CD4-positive, alpha-beta memory T cell (primary cell): ENCODE data around the gene VPS13C. TPM values are rescaled to one million over a fixed set of nuclear protein-coding genes. Genes with fewer than 3 reads are reported as not detected.
A peak's percentile ranks its signal among the peaks of the same experiment; 100 is the strongest.
"Not testable (repeated sequence)": the region's sequence is repeated elsewhere in the genome, so short reads cannot be mapped to it uniquely, and the experiment has no call there.

Experiments
- CTCF ChIA-PET: fragments of 350-600 bp; sonication (Branson Sonifier 250); formaldehyde crosslinking; loops from one replicate; lab custom pipeline; 2021; ENCODE audit warnings: inconsistent platforms; ENCODE audit not compliant: partially characterized antibody; lab: Charles Lee
- POLR2A ChIA-PET: fragments of 350-600 bp; sonication (Branson Sonifier 250); formaldehyde crosslinking; loops from one replicate; lab custom pipeline; 2021; ENCODE audit not compliant: partially characterized antibody; lab: Charles Lee
- DNase-seq, 5 donors: peaks; one replicate each; pipeline versions ENCODE4 v3.0.0 to v3.0.0-alpha.2; 2020 to 2022; ENCODE audit warnings: mixed read lengths in 1 of 5
- H3K27ac ChIP-seq: one replicate; pipeline ENCODE4 v1.7.0; 2013; ENCODE audit warnings: low read depth, low read length
- H3K27me3 ChIP-seq: 2 replicates; pipeline ENCODE4 v1.7.0; 2013; ENCODE audit warnings: mild to moderate bottlenecking, low read length, moderate library complexity; ENCODE audit not compliant: insufficient read depth
- H3K36me3 ChIP-seq: 2 replicates; pipeline ENCODE4 v1.7.0; 2013; ENCODE audit warnings: mild to moderate bottlenecking, low read length, moderate library complexity; ENCODE audit not compliant: insufficient read depth
- H3K4me1 ChIP-seq: 2 replicates; pipeline ENCODE4 v1.7.0; 2013; ENCODE audit warnings: mild to moderate bottlenecking, low read length, moderate library complexity; ENCODE audit not compliant: insufficient read depth
- H3K4me3 ChIP-seq, 2 donors: one replicate each; pipeline ENCODE4 v1.7.0; 2013; ENCODE audit warnings: low read length in 2 of 2, mild to moderate bottlenecking in 1 of 2
- H3K9me3 ChIP-seq, 2 donors: one replicate each; pipeline ENCODE4 v1.7.0; 2013; ENCODE audit warnings: low read length in 2 of 2, control low read depth in 1 of 2; ENCODE audit not compliant: control insufficient read depth in 1 of 2
- H3K27ac Mint-ChIP-seq, 7 donors: one replicate each; pipeline ENCODE4 v1.8.0; 2020 to 2021; ENCODE audit warnings: mixed read lengths in 7 of 7, mild to moderate bottlenecking in 6 of 7, inconsistent platforms in 3 of 7, moderate library complexity in 3 of 7
- H3K27me3 Mint-ChIP-seq, 2 donors: one replicate each; pipeline ENCODE4 v1.8.0; 2020 to 2021; ENCODE audit warnings: mixed read lengths in 2 of 2
- H3K36me3 Mint-ChIP-seq, 2 donors: one replicate each; pipeline ENCODE4 v1.8.0; 2020 to 2021; ENCODE audit warnings: mixed read lengths in 2 of 2, inconsistent platforms in 1 of 2, mild to moderate bottlenecking in 1 of 2
- H3K4me1 Mint-ChIP-seq, 4 donors: one replicate each; pipeline ENCODE4 v1.8.0; 2020 to 2021; ENCODE audit warnings: mixed read lengths in 4 of 4, mild to moderate bottlenecking in 1 of 4
- H3K4me3 Mint-ChIP-seq, 8 donors: one replicate each; pipeline ENCODE4 v1.8.0; 2020 to 2021; ENCODE audit warnings: mixed read lengths in 8 of 8, mild to moderate bottlenecking in 7 of 8, moderate library complexity in 6 of 8, inconsistent platforms in 3 of 8
- H3K9me3 Mint-ChIP-seq, 8 donors: one replicate each; pipeline ENCODE4 v1.8.0; 2020 to 2021; ENCODE audit warnings: mixed read lengths in 8 of 8, mild to moderate bottlenecking in 5 of 8, inconsistent platforms in 3 of 8, moderate library complexity in 1 of 8
- intact Hi-C: fragments of 100-400 bp; cut with micrococcal nuclease; formaldehyde crosslinking; loops from one replicate; pipeline ENCODE4 v1.15.1; 2023
- polyA plus RNA-seq, 2 donors: library from polyadenylated mRNA; unstranded; fragments of 300-500 nt; fragmentation: Illumina TruSeq; gene quantifications; one replicate each; pipeline ENCODE4 v1.2.3, GENCODE V29; 2021
- total RNA-seq, 2 experiments: library from RNA; stranded (reverse); gene quantifications; one replicate each; pipeline ENCODE4 v1.2.3, GENCODE V29; 2021

VPS13C gene
- total and polyA plus RNA-seq, 4 experiments from 2014 or later: 10.6 to 148 (median 82.3) TPM

GRCh38 chr15:62050115-62050514 lies 10.1 kb downstream of the VPS13C start:
- Mint-ChIP-seq H3K9me3 (peaks cover 0 to 4% (median 0%) of the 10 kb centered on the region in 8 donors), H3K27me3 (no peaks in the 10 kb centered on the region), H3K4me1 (peaks cover 38 to 68% (median 50%) of the 10 kb centered on the region in 4 donors), H3K27ac (peak overlapping the region in 4 of 7 donors; percentile 9 to 72 (median 18)), H3K36me3 (peaks cover 5 to 6% of the 10 kb centered on the region in 2 donors), H3K4me3 (no peak overlapping the region)
- ChIA-PET POLR2A (no interaction called here), CTCF (no interaction called here)
- no peaks in the 10 kb centered on the region for H3K9me3 ChIP-seq
- H3K36me3 ChIP-seq: no peaks in the 10 kb centered on the region
- no peak overlapping the region for H3K27ac ChIP-seq
- no peaks in the 10 kb centered on the region for H3K27me3 ChIP-seq
- intact Hi-C loops: no loop called here
- peaks cover 50% of the 10 kb centered on the region for H3K4me1 ChIP-seq
- no peak for DNase-seq
- H3K4me3 ChIP-seq: no peak overlapping the region

DNA sequence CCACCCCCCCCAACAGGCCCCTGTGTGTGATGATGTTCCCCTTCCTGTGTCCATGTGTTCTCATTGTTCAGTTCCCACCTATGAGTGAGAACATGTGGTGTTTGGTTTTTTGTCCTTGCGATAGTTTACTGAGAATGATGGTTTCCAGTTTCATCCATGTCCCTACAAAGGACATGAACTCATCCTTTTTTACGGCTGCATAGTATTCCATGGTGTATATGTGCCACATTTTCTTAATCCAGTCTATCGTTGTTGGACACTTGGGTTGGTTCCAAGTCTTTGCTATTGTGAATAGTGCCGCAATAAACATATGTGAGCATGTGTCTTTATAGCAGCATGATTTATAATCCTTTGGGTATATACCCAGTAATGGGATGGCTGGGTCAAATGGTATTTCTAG lies 12.0 kb downstream of the VPS13C start:
- DNase-seq, CTCF ChIA-PET: not testable (repeated sequence)
- H3K27ac Mint-ChIP-seq: peak overlapping the region in 1 of 7 donors; percentile 60

GRCh38 chr15:62047282-62047827 lies 12.9 kb downstream of the VPS13C start:
- POLR2A ChIA-PET: interaction anchor here (1.1 kb wide), 1 partner anchor 13 kb away, joined by 3 read pairs; the partner anchor contains the start of gene VPS13C
- Histone ChIP-seq H3K27me3 (no peaks in the 10 kb centered on the region), H3K4me3 (no peak overlapping the region), H3K4me1 (peaks cover 37% of the 10 kb centered on the region), H3K9me3 (no peaks in the 10 kb centered on the region), H3K27ac (no peak overlapping the region), H3K36me3 (no peaks in the 10 kb centered on the region)
- Mint-ChIP-seq H3K27ac (peak overlapping the region in 3 of 7 donors; percentile 23 to 60 (median 50)), H3K9me3 (peaks cover 0 to 4% (median 0%) of the 10 kb centered on the region in 8 donors), H3K4me3 (peak overlapping the region in 1 of 8 donors; percentile 68), H3K4me1 (peaks cover 27 to 53% (median 31%) of the 10 kb centered on the region in 4 donors), H3K27me3 (no peaks in the 10 kb centered on the region), H3K36me3 (peaks cover 5 to 7% of the 10 kb centered on the region in 2 donors)
- CTCF ChIA-PET: interaction anchor here (1.2 kb wide), 1 partner anchor 207 kb away, joined by 4 read pairs; no protein-coding TSS in a partner anchor
- intact Hi-C loops: loop anchor here (2.0 kb wide), 1 partner anchor 13 kb away; the partner anchor contains the start of gene VPS13C
- DNase-seq: no peak

More for the DNA sequence above, 12.0 kb downstream of the VPS13C start:
- H3K4me1 ChIP-seq: peaks cover 45% of the 10 kb centered on the region
- POLR2A ChIA-PET, H3K27ac ChIP-seq, H3K36me3 Mint-ChIP-seq, H3K27me3 Mint-ChIP-seq, intact Hi-C loops, H3K4me3 Mint-ChIP-seq, H3K36me3 ChIP-seq, H3K4me3 ChIP-seq, H3K27me3 ChIP-seq, H3K9me3 Mint-ChIP-seq, H3K9me3 ChIP-seq: not testable (repeated sequence)
- peaks cover 28 to 60% (median 36%) of the 10 kb centered on the region in 4 donors for H3K4me1 Mint-ChIP-seq

- Mint-ChIP-seq H3K27ac (peak overlapping the region in 6 of 7 donors; percentile 1 to 75 (median 36)), H3K4me3 (peak overlapping the region in 6 of 8 donors; percentile 3 to 67 (median 50)), H3K4me1 (peaks cover 25 to 46% (median 27%) of the 10 kb centered on the region in 4 donors), H3K27me3 (no peaks in the 10 kb centered on the region), H3K9me3 (peaks cover 0 to 4% (median 0%) of the 10 kb centered on the region in 8 donors), H3K36me3 (peaks cover 5 to 7% of the 10 kb centered on the region in 2 donors)
- Histone ChIP-seq H3K27ac (no peak overlapping the region), H3K27me3 (no peaks in the 10 kb centered on the region), H3K4me3 (no peak overlapping the region), H3K4me1 (peaks cover 32% of the 10 kb centered on the region), H3K9me3 (no peaks in the 10 kb centered on the region), H3K36me3 (no peaks in the 10 kb centered on the region)
- POLR2A ChIA-PET: no interaction called here
- intact Hi-C loops: loop anchor here (2.0 kb wide), 1 partner anchor 15 kb away; the partner anchor contains the start of gene VPS13C
- CTCF ChIA-PET: no interaction called here
- no peak for DNase-seq
Measured at GRCh38 chr15:62046078-62046743, 14.0 kb downstream of the VPS13C start.

DNA sequence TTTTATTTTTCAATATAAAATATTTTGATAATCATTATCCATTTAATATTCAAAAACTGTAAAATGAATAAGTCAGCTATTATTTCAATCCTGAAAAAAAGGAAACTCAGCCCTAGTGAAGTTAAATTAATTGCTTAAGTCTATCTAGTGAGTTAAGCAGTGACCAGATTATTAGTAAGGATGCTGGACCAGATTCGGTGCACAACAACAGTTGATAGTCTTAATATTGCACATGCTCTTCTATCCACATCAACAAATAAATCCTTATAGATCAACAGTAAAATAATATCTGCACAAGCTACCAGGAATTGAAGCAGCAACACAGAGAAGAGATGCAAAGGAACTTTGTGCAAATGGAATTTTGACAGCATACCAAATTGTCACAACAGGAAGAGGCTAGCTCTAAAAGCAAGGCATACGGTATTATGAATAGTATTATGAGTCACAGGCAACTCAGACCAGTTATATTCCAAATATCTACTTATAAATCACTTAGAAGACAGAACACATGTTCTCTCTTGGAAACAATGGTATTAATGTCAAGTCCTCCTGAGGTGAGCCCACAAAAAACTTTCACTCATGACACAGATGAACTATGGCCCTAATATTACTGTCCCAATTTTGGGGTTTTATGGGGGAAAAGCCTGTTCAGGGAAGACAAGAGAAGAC lies 24.9 kb downstream of the VPS13C start:
- H3K36me3 ChIP-seq: peaks cover 6% of the 10 kb centered on the region
- no peak overlapping the region for H3K27ac ChIP-seq
- H3K9me3 Mint-ChIP-seq: peaks cover 0 to 4% (median 0%) of the 10 kb centered on the region in 8 donors
- peaks cover 37 to 40% of the 10 kb centered on the region in 2 donors for H3K36me3 Mint-ChIP-seq
- POLR2A ChIA-PET: interaction anchor here (2.8 kb wide), 1 partner anchor 25 kb away, joined by 10 read pairs; the partner anchor contains the start of gene VPS13C
- no peak overlapping the region for H3K4me3 ChIP-seq
- H3K4me1 Mint-ChIP-seq: peaks cover 7 to 18% (median 15%) of the 10 kb centered on the region in 4 donors
- no peaks in the 10 kb centered on the region for H3K27me3 ChIP-seq
- no peak overlapping the region for H3K4me3 Mint-ChIP-seq
- DNase-seq: no peak
- peak overlapping the region in 3 of 7 donors; percentile 5 to 62 (median 32) for H3K27ac Mint-ChIP-seq
- CTCF ChIA-PET: interaction anchor here (0.9 to 1.1 kb wide), 2 partner anchors 25 to 32 kb away, joined by 3 read pairs; partner anchors contain the start of genes C2CD4A and VPS13C
- intact Hi-C loops: no loop called here
- H3K4me1 ChIP-seq: peaks cover 10% of the 10 kb centered on the region
- no peaks in the 10 kb centered on the region for H3K27me3 Mint-ChIP-seq
- H3K9me3 ChIP-seq: no peaks in the 10 kb centered on the region

- no peaks in the 10 kb centered on the region for H3K27me3 Mint-ChIP-seq
- H3K9me3 Mint-ChIP-seq: no peaks in the 10 kb centered on the region
- ChIA-PET CTCF (interaction anchor here (1.0 kb wide), 1 partner anchor 43 kb away, joined by 4 read pairs; no protein-coding TSS in a partner anchor), POLR2A (interaction anchor here (1.9 kb wide), 1 partner anchor 32 kb away, joined by 10 read pairs; the partner anchor contains the start of gene VPS13C)
- Histone ChIP-seq H3K36me3 (no peaks in the 10 kb centered on the region), H3K27ac (no peak overlapping the region), H3K4me3 (no peak overlapping the region), H3K4me1 (no peaks in the 10 kb centered on the region), H3K9me3 (no peaks in the 10 kb centered on the region), H3K27me3 (no peaks in the 10 kb centered on the region)
- H3K27ac Mint-ChIP-seq: no peak overlapping the region
- H3K36me3 Mint-ChIP-seq: peaks cover 40 to 46% of the 10 kb centered on the region in 2 donors
- intact Hi-C loops: loop anchor here (5.0 kb wide), 1 partner anchor 39 kb away; the partner anchor contains the start of gene C2CD4A
- no peak overlapping the region for H3K4me3 Mint-ChIP-seq
- no peak for DNase-seq
- H3K4me1 Mint-ChIP-seq: peaks cover 4 to 9% (median 7%) of the 10 kb centered on the region in 4 donors
Measured at GRCh38 chr15:62027916-62028315, 32.3 kb downstream of the VPS13C start.
